Measurements from ENCODE around the gene CENPB.

The CENPB gene

GRCh38 chr20:3743251-3743650 is 43.3 kb downstream of the CENPB start:
- H3K9me3 ChIP-seq (ENCODE audit: insufficient read depth, low read depth, low read length) = peaks cover 5% of the 10 kb centered on the region
- H3K27me3 ChIP-seq (ENCODE audit: insufficient read depth, low read length) = no peaks in the 10 kb centered on the region
- H3K4me1 ChIP-seq (ENCODE audit: control insufficient read depth in 1 of 2, insufficient read depth in 2 of 2, low read length in 2 of 2) = peaks cover 0 to 2% of the 10 kb centered on the region in 2 experiments
- H3K79me2 ChIP-seq (ENCODE audit: control insufficient read depth, insufficient read depth, low read length, poor library complexity) = no peaks in the 10 kb centered on the region
- H2BK12ac ChIP-seq (ENCODE audit: low read length) = no peak overlapping the region
- no peak overlapping the region for H4K12ac ChIP-seq (ENCODE audit: low read depth, low read length)
- H3K79me1 ChIP-seq (ENCODE audit: low read length) = no peaks in the 10 kb centered on the region
- no peak overlapping the region for H3K23ac ChIP-seq (ENCODE audit: low read length)
- no CpG with 5 or more reads among the region's 2 CpGs for WGBS (ENCODE audit: extremely low coverage, insufficient coverage, insufficient read length)
- no peak overlapping the region for H4K91ac ChIP-seq (ENCODE audit: low read depth, low read length)
- DNase-seq = peak; percentile 56 to 83
- H2AFZ ChIP-seq (ENCODE audit: insufficient read depth, low read length, poor library complexity) = no peak overlapping the region
- no peak overlapping the region for H4K8ac ChIP-seq (ENCODE audit: low read depth, low read length)
- no peak overlapping the region for H3K27ac ChIP-seq (ENCODE audit: low read depth, low read length)
- H3K4me2 ChIP-seq (ENCODE audit: low read length) = no peak overlapping the region
- no peak overlapping the region for H3K14ac ChIP-seq (ENCODE audit: low read length)
- no peaks in the 10 kb centered on the region for H3K36me3 ChIP-seq (ENCODE audit: control insufficient read depth in 1 of 2, insufficient read depth in 2 of 2, low read length in 2 of 2)
- H3K9ac ChIP-seq (ENCODE audit: low read length) = no peak overlapping the region
- H3K4me3 ChIP-seq (ENCODE audit: low read depth, low read length) = no peak overlapping the region
- H2BK120ac ChIP-seq (ENCODE audit: insufficient read depth, low read length, poor library complexity) = no peak overlapping the region
- H2BK5ac ChIP-seq (ENCODE audit: low read depth, low read length, poor library complexity) = no peak overlapping the region
- H3K4ac ChIP-seq (ENCODE audit: low read depth, low read length) = no peak overlapping the region
- no peak overlapping the region for H3K18ac ChIP-seq (ENCODE audit: low read length)
- no peak overlapping the region for H2AK5ac ChIP-seq (ENCODE audit: low read length)

GRCh38 chr20:3741836-3742458 is 44.6 kb downstream of the CENPB start:
- no peaks in the 10 kb centered on the region for H3K79me1 ChIP-seq (ENCODE audit: low read length)
- H3K9me3 ChIP-seq (ENCODE audit: insufficient read depth, low read depth, low read length) = peaks cover 5% of the 10 kb centered on the region
- no peaks in the 10 kb centered on the region for H3K27me3 ChIP-seq (ENCODE audit: insufficient read depth, low read length)
- no peak overlapping the region for H3K14ac ChIP-seq (ENCODE audit: low read length)
- no peak overlapping the region for H2BK120ac ChIP-seq (ENCODE audit: insufficient read depth, low read length, poor library complexity)
- no peak overlapping the region for H2AK5ac ChIP-seq (ENCODE audit: low read length)
- no peak overlapping the region for H2AFZ ChIP-seq (ENCODE audit: insufficient read depth, low read length, poor library complexity)
- no peaks in the 10 kb centered on the region for H3K36me3 ChIP-seq (ENCODE audit: control insufficient read depth in 1 of 2, insufficient read depth in 2 of 2, low read length in 2 of 2)
- H3K9ac ChIP-seq (ENCODE audit: low read length) = no peak overlapping the region
- H4K91ac ChIP-seq (ENCODE audit: low read depth, low read length) = no peak overlapping the region
- H3K4me3 ChIP-seq (ENCODE audit: low read depth, low read length) = no peak overlapping the region
- no peak overlapping the region for H2BK5ac ChIP-seq (ENCODE audit: low read depth, low read length, poor library complexity)
- H3K27ac ChIP-seq (ENCODE audit: low read depth, low read length) = no peak overlapping the region
- no peak overlapping the region for H4K12ac ChIP-seq (ENCODE audit: low read depth, low read length)
- WGBS (ENCODE audit: extremely low coverage, insufficient coverage, insufficient read length) = no CpG with 5 or more reads among the region's 7 CpGs
- no peak overlapping the region for H3K4ac ChIP-seq (ENCODE audit: low read depth, low read length)
- no peak overlapping the region for H3K18ac ChIP-seq (ENCODE audit: low read length)
- no peak overlapping the region for H2BK12ac ChIP-seq (ENCODE audit: low read length)
- no peak overlapping the region for H3K23ac ChIP-seq (ENCODE audit: low read length)
- no peaks in the 10 kb centered on the region for H3K79me2 ChIP-seq (ENCODE audit: control insufficient read depth, insufficient read depth, low read length, poor library complexity)
- no peak overlapping the region for H4K8ac ChIP-seq (ENCODE audit: low read depth, low read length)
- H3K4me2 ChIP-seq (ENCODE audit: low read length) = no peak overlapping the region
- DNase-seq = no peak
- H3K4me1 ChIP-seq (ENCODE audit: control insufficient read depth in 1 of 2, insufficient read depth in 2 of 2, low read length in 2 of 2) = peaks cover 0 to 2% of the 10 kb centered on the region in 2 experiments

GRCh38 chr20:3740615-3741301 is 45.8 kb downstream of the CENPB start:
- H3K14ac ChIP-seq (ENCODE audit: low read length) = no peak overlapping the region
- H2BK12ac ChIP-seq (ENCODE audit: low read length) = no peak overlapping the region
- no peak overlapping the region for H2AFZ ChIP-seq (ENCODE audit: insufficient read depth, low read length, poor library complexity)
- H3K4me3 ChIP-seq (ENCODE audit: low read depth, low read length) = no peak overlapping the region
- H3K9ac ChIP-seq (ENCODE audit: low read length) = no peak overlapping the region
- no peaks in the 10 kb centered on the region for H3K79me2 ChIP-seq (ENCODE audit: control insufficient read depth, insufficient read depth, low read length, poor library complexity)
- H2BK120ac ChIP-seq (ENCODE audit: insufficient read depth, low read length, poor library complexity) = no peak overlapping the region
- no peak overlapping the region for H4K12ac ChIP-seq (ENCODE audit: low read depth, low read length)
- no peak overlapping the region for H4K8ac ChIP-seq (ENCODE audit: low read depth, low read length)
- H3K79me1 ChIP-seq (ENCODE audit: low read length) = no peaks in the 10 kb centered on the region
- DNase-seq = no peak
- H3K23ac ChIP-seq (ENCODE audit: low read length) = no peak overlapping the region
- H2AK5ac ChIP-seq (ENCODE audit: low read length) = no peak overlapping the region
- WGBS (ENCODE audit: extremely low coverage, insufficient coverage, insufficient read length) = no CpG with 5 or more reads among the region's 15 CpGs
- no peak overlapping the region for H3K4ac ChIP-seq (ENCODE audit: low read depth, low read length)
- H4K91ac ChIP-seq (ENCODE audit: low read depth, low read length) = no peak overlapping the region
- H3K18ac ChIP-seq (ENCODE audit: low read length) = no peak overlapping the region
- no peaks in the 10 kb centered on the region for H3K27me3 ChIP-seq (ENCODE audit: insufficient read depth, low read length)
- H2BK5ac ChIP-seq (ENCODE audit: low read depth, low read length, poor library complexity) = no peak overlapping the region
- peaks cover 0 to 2% of the 10 kb centered on the region in 2 experiments for H3K4me1 ChIP-seq (ENCODE audit: control insufficient read depth in 1 of 2, insufficient read depth in 2 of 2, low read length in 2 of 2)
- no peak overlapping the region for H3K27ac ChIP-seq (ENCODE audit: low read depth, low read length)
- no peak overlapping the region for H3K4me2 ChIP-seq (ENCODE audit: low read length)
- peaks cover 4% of the 10 kb centered on the region for H3K9me3 ChIP-seq (ENCODE audit: insufficient read depth, low read depth, low read length)
- no peaks in the 10 kb centered on the region for H3K36me3 ChIP-seq (ENCODE audit: control insufficient read depth in 1 of 2, insufficient read depth in 2 of 2, low read length in 2 of 2)

GRCh38 chr20:3739926-3740451 is 46.6 kb downstream of the CENPB start:
- DNase-seq = no peak
- Histone ChIP-seq H2BK120ac (ENCODE audit: insufficient read depth, low read length, poor library complexity) (no peak overlapping the region), H2BK12ac (ENCODE audit: low read length) (no peak overlapping the region), H3K79me2 (ENCODE audit: control insufficient read depth, insufficient read depth, low read length, poor library complexity) (no peaks in the 10 kb centered on the region), H3K4me3 (ENCODE audit: low read depth, low read length) (no peak overlapping the region), H3K36me3 (ENCODE audit: control insufficient read depth in 1 of 2, insufficient read depth in 2 of 2, low read length in 2 of 2) (no peaks in the 10 kb centered on the region), H2AFZ (ENCODE audit: insufficient read depth, low read length, poor library complexity) (no peak overlapping the region), H3K4me2 (ENCODE audit: low read length) (no peak overlapping the region), H4K12ac (ENCODE audit: low read depth, low read length) (no peak overlapping the region), H2AK5ac (ENCODE audit: low read length) (no peak overlapping the region), H3K27ac (ENCODE audit: low read depth, low read length) (no peak overlapping the region), H3K9ac (ENCODE audit: low read length) (no peak overlapping the region), H3K4me1 (ENCODE audit: control insufficient read depth in 1 of 2, insufficient read depth in 2 of 2, low read length in 2 of 2) (peaks cover 0 to 2% of the 10 kb centered on the region in 2 experiments), H4K91ac (ENCODE audit: low read depth, low read length) (no peak overlapping the region), H3K18ac (ENCODE audit: low read length) (no peak overlapping the region), H3K27me3 (ENCODE audit: insufficient read depth, low read length) (no peaks in the 10 kb centered on the region), H3K4ac (ENCODE audit: low read depth, low read length) (no peak overlapping the region), H3K23ac (ENCODE audit: low read length) (no peak overlapping the region), H4K8ac (ENCODE audit: low read depth, low read length) (no peak overlapping the region), H3K14ac (ENCODE audit: low read length) (no peak overlapping the region), H3K9me3 (ENCODE audit: insufficient read depth, low read depth, low read length) (peaks cover 3% of the 10 kb centered on the region), H3K79me1 (ENCODE audit: low read length) (no peaks in the 10 kb centered on the region), H2BK5ac (ENCODE audit: low read depth, low read length, poor library complexity) (no peak overlapping the region)
- no CpG with 5 or more reads among the region's 7 CpGs for WGBS (ENCODE audit: extremely low coverage, insufficient coverage, insufficient read length)

Data from trophoblast cell (in vitro differentiated cells and primary cell).